ENCODE results near the gene GPR155.
"Not testable (repeated sequence)": the region's sequence is repeated elsewhere in the genome, so short reads cannot be mapped to it uniquely, and the experiment has no call there.

GPR155 gene

GRCh38 chr2:174493549-174494331 is 6.9 kb upstream of the GPR155 start:
- intact Hi-C loops (cut with DNase I): no loop called here
- DNase-seq: no peak

GRCh38 chr2:174492963-174493431 is 6.2 kb upstream of the GPR155 start:
- no peak for DNase-seq
- intact Hi-C loops (cut with DNase I): no loop called here

- no peak for DNase-seq
- intact Hi-C loops (cut with DNase I): no loop called here
These were observed 5.1 kb upstream of the GPR155 start for GRCh38 chr2:174491947-174492346.

- DNase-seq: no peak
These were observed 3.2 kb upstream of the GPR155 start for GRCh38 chr2:174490051-174490450.

GRCh38 chr2:174489520-174489919 is 2.7 kb upstream of the GPR155 start:
- intact Hi-C loops (cut with DNase I): loop anchor here (10.0 kb wide), 2 partner anchors 105 to 515 kb away; partner anchors contain the start of genes CHN1 and WIPF1
- not testable (repeated sequence) for DNase-seq

More at GRCh38 chr2:174490051-174490450, 3.2 kb upstream of the GPR155 start:
- intact Hi-C loops (cut with DNase I): no loop called here

GRCh38 chr2:174487820-174488162 is 962 bp upstream of the GPR155 start:
- intact Hi-C loops (cut with DNase I): loop anchor here (10.0 kb wide), 2 partner anchors 107 to 517 kb away; partner anchors contain the start of genes CHN1 and WIPF1
- DNase-seq: no peak

- DNase-seq: peak; percentile 94 to 100 (median 98)
- intact Hi-C loops (cut with DNase I): loop anchor here (10.0 kb wide), 2 partner anchors 108 to 518 kb away; partner anchors contain the start of genes CHN1 and WIPF1
These were observed 435 bp upstream of the GPR155 start for GRCh38 chr2:174487108-174487819.

GRCh38 chr2:174485788-174486562 is 854 bp downstream of the GPR155 start:
- intact Hi-C loops (cut with DNase I): loop anchor here (10.0 kb wide), 2 partner anchors 109 to 519 kb away; partner anchors contain the start of genes CHN1 and WIPF1

GRCh38 chr2:174485045-174485444 is 1.8 kb downstream of the GPR155 start:
- peak in 1 of 42 donors; percentile 5 for DNase-seq
- intact Hi-C loops (cut with DNase I): loop anchor here (10.0 kb wide), 2 partner anchors 110 to 520 kb away; partner anchors contain the start of genes CHN1 and WIPF1

More at GRCh38 chr2:174485788-174486562, 854 bp downstream of the GPR155 start:
- DNase-seq: peak in 36 of 42 donors; percentile 18 to 66 (median 43)

GRCh38 chr2:174484573-174484972 is 2.3 kb downstream of the GPR155 start:
- intact Hi-C loops (cut with DNase I): loop anchor here (10.0 kb wide), 2 partner anchors 110 to 520 kb away; partner anchors contain the start of genes CHN1 and WIPF1
- peak in 3 of 42 donors; percentile 14 to 51 (median 30) for DNase-seq

- DNase-seq: no peak
- intact Hi-C loops (cut with DNase I): loop anchor here (10.0 kb wide), 2 partner anchors 112 to 522 kb away; partner anchors contain the start of genes CHN1 and WIPF1
These were observed 4.0 kb downstream of the GPR155 start for GRCh38 chr2:174482854-174483253.

GRCh38 chr2:174477759-174478158 is 9.1 kb downstream of the GPR155 start:
- no peak for DNase-seq
- intact Hi-C loops (cut with DNase I): no loop called here

GRCh38 chr2:174473796-174474195 is 13.0 kb downstream of the GPR155 start:
- intact Hi-C loops (cut with DNase I): no loop called here
- DNase-seq: no peak

GRCh38 chr2:174465327-174465726 is 21.5 kb downstream of the GPR155 start:
- DNase-seq: peak in 1 of 42 donors; percentile 7

GRCh38 chr2:174461221-174461620 is 25.6 kb downstream of the GPR155 start:
- DNase-seq: no peak
- intact Hi-C loops (cut with DNase I): loop anchor here (10.0 kb wide), 2 partner anchors 64 to 234 kb away; no protein-coding TSS in a partner anchor

More at GRCh38 chr2:174465327-174465726, 21.5 kb downstream of the GPR155 start:
- intact Hi-C loops (cut with DNase I): loop anchor here (10.0 kb wide), 2 partner anchors 59 to 229 kb away; no protein-coding TSS in a partner anchor

GRCh38 chr2:174454566-174454965 is 32.3 kb downstream of the GPR155 start:
- intact Hi-C loops (cut with DNase I): no loop called here
- no peak for DNase-seq

- intact Hi-C loops (cut with DNase I): no loop called here
- DNase-seq: no peak
These were observed 36.6 kb downstream of the GPR155 start for GRCh38 chr2:174450021-174450816.

GRCh38 chr2:174449033-174449432 is 37.8 kb downstream of the GPR155 start:
- no peak for DNase-seq
- intact Hi-C loops (cut with DNase I): no loop called here
